GDM1 (cell line): ENCODE measurements around the gene BTG2.
"Not testable (repeated sequence)": the region's sequence is repeated elsewhere in the genome, so short reads cannot be mapped to it uniquely, and the experiment has no call there.

ENCODE experiments used
- DNase-seq: peaks from one replicate; lab custom pipeline; 2025; lab: John Stamatoyannopoulos, UW

The BTG2 gene

GRCh38 chr1:203304919-203305808, at the start of gene BTG2:
TSS of gene BTG2 (plus strand) at chr1:203305519. CDS start at chr1:203305607, 88 bp downstream.
- peak; percentile 77 for DNase-seq

- DNase-seq, result not testable (repeated sequence)
Observed at GRCh38 chr1:203256636-203257035, 48.7 kb upstream of the BTG2 start.

- no peak for DNase-seq
Observed at GRCh38 chr1:203263496-203263895, 41.8 kb upstream of the BTG2 start.

- DNase-seq, result no peak
Observed at GRCh38 chr1:203264052-203264501, 41.2 kb upstream of the BTG2 start.

- DNase-seq, result no peak
Observed at GRCh38 chr1:203265541-203265940, 39.8 kb upstream of the BTG2 start.

GRCh38 chr1:203266140-203266539, 39.2 kb upstream of the BTG2 start:
- not testable (repeated sequence) for DNase-seq

- DNase-seq, result peak; percentile 65
Observed at GRCh38 chr1:203267347-203267846, 37.9 kb upstream of the BTG2 start.

GRCh38 chr1:203267912-203268311, 37.4 kb upstream of the BTG2 start:
- DNase-seq, result no peak

- peak; percentile 66 for DNase-seq
Observed at GRCh38 chr1:203268901-203269653, 36.2 kb upstream of the BTG2 start.

GRCh38 chr1:203269654-203270020, 35.7 kb upstream of the BTG2 start:
- DNase-seq, result no peak

- DNase-seq, result no peak
Observed at GRCh38 chr1:203270448-203270847, 34.9 kb upstream of the BTG2 start.

- DNase-seq, result peak; percentile 53
Observed at GRCh38 chr1:203271018-203271743, 34.1 kb upstream of the BTG2 start.

- no peak for DNase-seq
Observed at GRCh38 chr1:203271962-203272632, 33.2 kb upstream of the BTG2 start.

GRCh38 chr1:203272633-203273205, 32.6 kb upstream of the BTG2 start:
- no peak for DNase-seq

GRCh38 chr1:203273206-203273868, 32.0 kb upstream of the BTG2 start:
- DNase-seq, result peak; percentile 68

- no peak for DNase-seq
Observed at GRCh38 chr1:203273869-203274602, 31.3 kb upstream of the BTG2 start.

GRCh38 chr1:203274603-203275381, 30.5 kb upstream of the BTG2 start:
- no peak for DNase-seq

- DNase-seq, result no peak
Observed at GRCh38 chr1:203275656-203276272, 29.6 kb upstream of the BTG2 start.

- DNase-seq, result no peak
Observed at GRCh38 chr1:203276408-203276807, 28.9 kb upstream of the BTG2 start.
